ENCODE results near the gene CTNNA3.

DNA sequence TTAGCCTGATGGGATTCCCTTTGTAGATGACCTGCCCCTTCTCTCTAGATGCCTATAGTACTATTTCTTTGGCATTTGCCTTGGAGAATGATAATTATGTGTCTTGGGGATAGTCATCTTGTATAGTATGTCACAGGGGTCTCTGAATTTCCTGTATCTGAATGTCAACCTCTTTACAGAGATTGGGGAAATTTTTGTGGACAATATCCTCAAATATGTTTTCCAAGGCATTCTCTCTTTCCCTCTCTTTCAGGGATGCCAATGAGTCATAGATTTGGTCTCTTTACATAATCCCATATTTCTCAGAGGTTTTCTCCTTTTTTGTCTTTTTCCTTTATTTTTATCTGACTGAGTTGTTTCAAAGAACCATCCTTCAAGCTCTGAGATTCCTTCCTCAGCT, 99.4 kb downstream of the CTNNA3 start:
- TF ChIP-seq, protein P1, sequence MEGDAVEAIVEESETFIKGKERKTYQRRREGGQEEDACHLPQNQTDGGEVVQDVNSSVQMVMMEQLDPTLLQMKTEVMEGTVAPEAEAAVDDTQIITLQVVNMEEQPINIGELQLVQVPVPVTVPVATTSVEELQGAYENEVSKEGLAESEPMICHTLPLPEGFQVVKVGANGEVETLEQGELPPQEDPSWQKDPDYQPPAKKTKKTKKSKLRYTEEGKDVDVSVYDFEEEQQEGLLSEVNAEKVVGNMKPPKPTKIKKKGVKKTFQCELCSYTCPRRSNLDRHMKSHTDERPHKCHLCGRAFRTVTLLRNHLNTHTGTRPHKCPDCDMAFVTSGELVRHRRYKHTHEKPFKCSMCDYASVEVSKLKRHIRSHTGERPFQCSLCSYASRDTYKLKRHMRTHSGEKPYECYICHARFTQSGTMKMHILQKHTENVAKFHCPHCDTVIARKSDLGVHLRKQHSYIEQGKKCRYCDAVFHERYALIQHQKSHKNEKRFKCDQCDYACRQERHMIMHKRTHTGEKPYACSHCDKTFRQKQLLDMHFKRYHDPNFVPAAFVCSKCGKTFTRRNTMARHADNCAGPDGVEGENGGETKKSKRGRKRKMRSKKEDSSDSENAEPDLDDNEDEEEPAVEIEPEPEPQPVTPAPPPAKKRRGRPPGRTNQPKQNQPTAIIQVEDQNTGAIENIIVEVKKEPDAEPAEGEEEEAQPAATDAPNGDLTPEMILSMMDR (IDR thresholded peaks at IDR 0.05; ENCODE audit: insufficient read depth, low read length, poor library complexity, severe bottlenecking) = no peak
- TF ChIP-seq EZH2phosphoT487 (conservative IDR thresholded peaks at IDR 0.05; ENCODE audit: low read length) = no peak
